B cell (primary cell): Measurements from ENCODE around the gene TMEM132D.

ENCODE experiments used
- CTCF ChIP-seq: fragments of 200-600 bp; IDR thresholded peaks from one replicate; pipeline ENCODE4 v1.8.0; 2022; ENCODE audit warnings: antibody characterized with exemption, mild to moderate bottlenecking
- EZH2 ChIP-seq: IDR thresholded peaks from 2 replicates; pipeline ENCODE4 v1.6.1; 2012; ENCODE audit warnings: borderline replicate concordance, low read depth, mild to moderate bottlenecking, moderate library complexity, low read length; ENCODE audit not compliant: insufficient read depth, poor library complexity, severe bottlenecking

DNA sequence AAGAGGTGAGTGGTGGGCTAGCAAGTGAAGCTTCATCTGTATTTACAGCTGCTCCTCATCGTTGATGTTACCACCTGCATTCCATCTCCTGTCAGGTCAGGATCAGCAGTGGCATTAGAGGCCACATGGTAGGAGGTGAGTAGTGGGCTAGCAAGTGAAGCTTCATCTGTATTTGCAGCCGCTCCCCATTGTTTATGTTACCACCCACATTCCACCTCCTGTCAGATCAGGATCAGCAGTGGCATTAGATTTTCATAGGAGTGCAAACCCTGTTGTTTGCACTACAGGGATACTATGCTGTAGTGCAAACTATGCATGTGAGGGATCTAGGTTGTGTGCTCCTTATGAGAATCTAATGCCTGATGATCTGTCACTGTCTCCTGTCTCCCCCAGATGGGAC is 531.5 kb downstream of the TMEM132D start:
- TF ChIP-seq CTCF (no peak), EZH2 (no peak)
